ENCODE measurements around the gene SNX17. TPM values are rescaled to one million over a fixed set of nuclear protein-coding genes. Genes with fewer than 3 reads are reported as not detected.

The SNX17 gene
- total and polyA plus RNA-seq, 2 of the 13 experiments (the other 11 are each of a cell fraction or from before 2014, with no cell fraction given) = 75.0 to 109 TPM

DNA sequence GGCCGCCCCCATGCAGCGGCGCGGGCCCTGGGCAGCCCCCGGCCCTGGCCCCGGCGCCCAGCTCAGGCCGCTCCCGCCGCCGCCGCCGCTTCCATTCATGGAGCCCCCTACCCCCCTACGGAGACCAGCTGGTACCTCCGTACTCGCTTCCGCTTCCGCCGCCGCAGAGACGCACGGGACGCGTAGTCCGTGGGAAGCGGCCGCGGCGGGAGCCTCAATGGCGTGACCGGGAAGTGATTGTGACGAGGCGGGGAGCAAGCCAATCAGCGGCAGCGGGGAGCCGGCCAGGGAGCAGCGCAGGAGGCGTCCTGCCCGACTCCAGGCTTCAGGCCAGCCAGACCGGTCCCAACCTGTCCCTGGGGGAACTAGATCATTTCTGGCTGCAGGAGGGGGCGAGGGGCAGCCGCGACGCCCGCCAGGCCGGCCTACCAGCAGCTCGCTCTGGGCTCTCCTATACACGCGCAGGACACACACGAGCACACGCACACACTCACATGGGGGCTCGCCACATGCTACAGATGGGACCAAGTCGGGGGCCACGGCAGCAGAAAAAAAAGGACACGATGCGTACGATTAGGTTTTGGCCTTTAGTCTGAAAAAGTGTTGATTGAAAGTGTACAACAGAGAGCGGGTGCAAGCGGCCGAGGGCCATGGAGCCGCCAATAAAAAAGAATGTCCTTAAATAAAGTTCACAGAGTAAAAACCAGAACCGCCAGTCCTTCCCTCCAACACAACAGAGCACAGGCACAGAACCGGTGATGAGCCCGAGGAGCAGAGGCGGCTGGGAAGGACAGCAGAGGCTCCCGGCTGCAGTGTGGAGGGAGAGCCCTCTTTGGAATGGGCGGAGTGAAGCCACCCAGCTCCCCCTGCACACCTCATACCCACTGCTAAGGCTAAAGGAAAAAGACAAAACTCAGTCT is 10.5 kb downstream of the SNX17 start, which contains the start of gene ZNF513 (continued):
- TF ChIP-seq, protein P1, sequence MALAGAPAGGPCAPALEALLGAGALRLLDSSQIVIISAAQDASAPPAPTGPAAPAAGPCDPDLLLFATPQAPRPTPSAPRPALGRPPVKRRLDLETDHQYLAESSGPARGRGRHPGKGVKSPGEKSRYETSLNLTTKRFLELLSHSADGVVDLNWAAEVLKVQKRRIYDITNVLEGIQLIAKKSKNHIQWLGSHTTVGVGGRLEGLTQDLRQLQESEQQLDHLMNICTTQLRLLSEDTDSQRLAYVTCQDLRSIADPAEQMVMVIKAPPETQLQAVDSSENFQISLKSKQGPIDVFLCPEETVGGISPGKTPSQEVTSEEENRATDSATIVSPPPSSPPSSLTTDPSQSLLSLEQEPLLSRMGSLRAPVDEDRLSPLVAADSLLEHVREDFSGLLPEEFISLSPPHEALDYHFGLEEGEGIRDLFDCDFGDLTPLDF (CRISPR knock-in tag; IDR thresholded peaks at IDR 0.05) = no peak
- TF ChIP-seq ZNF333 (CRISPR knock-in tag; IDR thresholded peaks at IDR 0.05; ENCODE audit: borderline replicate concordance) = 0 out of 2 replicates have a peak, but pooled peaks have one; percentile 24
- TF ChIP-seq, protein P2, sequence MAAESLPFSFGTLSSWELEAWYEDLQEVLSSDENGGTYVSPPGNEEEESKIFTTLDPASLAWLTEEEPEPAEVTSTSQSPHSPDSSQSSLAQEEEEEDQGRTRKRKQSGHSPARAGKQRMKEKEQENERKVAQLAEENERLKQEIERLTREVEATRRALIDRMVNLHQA (CRISPR knock-in tag; IDR thresholded peaks at IDR 0.05) = no peak
- TF ChIP-seq, protein P3, sequence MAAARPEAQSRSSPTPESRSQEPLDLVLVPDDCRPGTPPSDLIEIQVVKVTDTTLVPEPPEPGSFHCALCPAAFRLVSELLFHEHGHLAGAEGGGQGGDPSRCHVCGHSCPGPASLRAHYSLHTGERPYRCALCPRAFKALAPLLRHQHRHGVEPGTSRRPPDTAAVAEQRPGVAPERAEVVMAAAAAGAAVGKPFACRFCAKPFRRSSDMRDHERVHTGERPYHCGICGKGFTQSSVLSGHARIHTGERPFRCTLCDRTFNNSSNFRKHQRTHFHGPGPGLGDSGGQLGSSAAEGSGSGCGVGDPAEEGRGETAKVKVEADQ (CRISPR knock-in tag; IDR thresholded peaks at IDR 0.05; ENCODE audit: borderline replicate concordance) = 0 out of 2 replicates have a peak, but pooled peaks have one; percentile 67
- TF ChIP-seq SP5 (CRISPR knock-in tag; IDR thresholded peaks at IDR 0.05; ENCODE audit: borderline replicate concordance, low read depth) = no peak
- TF ChIP-seq TAF15 (IDR thresholded peaks at IDR 0.05; ENCODE audit: low read depth, low read length, poor library complexity, severe bottlenecking) = peak; percentile 93
- TF ChIP-seq ZNF660 (CRISPR knock-in tag; IDR thresholded peaks at IDR 0.05; ENCODE audit: borderline replicate concordance, low read depth) = no peak
- TF ChIP-seq, protein P4, sequence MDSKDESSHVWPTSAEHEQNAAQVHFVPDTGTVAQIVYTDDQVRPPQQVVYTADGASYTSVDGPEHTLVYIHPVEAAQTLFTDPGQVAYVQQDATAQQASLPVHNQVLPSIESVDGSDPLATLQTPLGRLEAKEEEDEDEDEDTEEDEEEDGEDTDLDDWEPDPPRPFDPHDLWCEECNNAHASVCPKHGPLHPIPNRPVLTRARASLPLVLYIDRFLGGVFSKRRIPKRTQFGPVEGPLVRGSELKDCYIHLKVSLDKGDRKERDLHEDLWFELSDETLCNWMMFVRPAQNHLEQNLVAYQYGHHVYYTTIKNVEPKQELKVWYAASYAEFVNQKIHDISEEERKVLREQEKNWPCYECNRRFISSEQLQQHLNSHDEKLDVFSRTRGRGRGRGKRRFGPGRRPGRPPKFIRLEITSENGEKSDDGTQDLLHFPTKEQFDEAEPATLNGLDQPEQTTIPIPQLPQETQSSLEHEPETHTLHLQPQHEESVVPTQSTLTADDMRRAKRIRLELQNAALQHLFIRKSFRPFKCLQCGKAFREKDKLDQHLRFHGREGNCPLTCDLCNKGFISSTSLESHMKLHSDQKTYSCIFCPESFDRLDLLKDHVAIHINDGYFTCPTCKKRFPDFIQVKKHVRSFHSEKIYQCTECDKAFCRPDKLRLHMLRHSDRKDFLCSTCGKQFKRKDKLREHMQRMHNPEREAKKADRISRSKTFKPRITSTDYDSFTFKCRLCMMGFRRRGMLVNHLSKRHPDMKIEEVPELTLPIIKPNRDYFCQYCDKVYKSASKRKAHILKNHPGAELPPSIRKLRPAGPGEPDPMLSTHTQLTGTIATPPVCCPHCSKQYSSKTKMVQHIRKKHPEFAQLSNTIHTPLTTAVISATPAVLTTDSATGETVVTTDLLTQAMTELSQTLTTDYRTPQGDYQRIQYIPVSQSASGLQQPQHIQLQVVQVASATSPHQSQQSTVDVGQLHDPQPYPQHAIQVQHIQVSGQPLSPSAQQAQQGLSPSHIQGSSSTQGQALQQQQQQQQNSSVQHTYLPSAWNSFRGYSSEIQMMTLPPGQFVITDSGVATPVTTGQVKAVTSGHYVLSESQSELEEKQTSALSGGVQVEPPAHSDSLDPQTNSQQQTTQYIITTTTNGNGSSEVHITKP (CRISPR knock-in tag; IDR thresholded peaks at IDR 0.05; ENCODE audit: low read depth) = peak; percentile 98
- no peak for TF ChIP-seq ZNF335 (CRISPR knock-in tag; IDR thresholded peaks at IDR 0.05)
- TF ChIP-seq POLR2A (IDR thresholded peaks at IDR 0.05; ENCODE audit: insufficient read depth in 1 of 2, low read depth in 2 of 2, low read length in 2 of 2) = peak in 1 of 2 experiments; percentile 17; a peak in 1 of 4 replicates
- no peak for TF ChIP-seq GLI4 (CRISPR knock-in tag; IDR thresholded peaks at IDR 0.05; ENCODE audit: borderline replicate concordance)
- peak; percentile 40; the same call in 1 of the 2 replicates for TF ChIP-seq FOXK1 (CRISPR knock-in tag; IDR thresholded peaks at IDR 0.05; ENCODE audit: borderline replicate concordance, low read depth)
- no peak for TF ChIP-seq PPARG (CRISPR knock-in tag; conservative IDR thresholded peaks at IDR 0.05)
- 0 out of 2 replicates have a peak, but pooled peaks have one; percentile 23 for TF ChIP-seq MTF2 (CRISPR knock-in tag; IDR thresholded peaks at IDR 0.05; ENCODE audit: borderline replicate concordance)
- TF ChIP-seq, protein P5, sequence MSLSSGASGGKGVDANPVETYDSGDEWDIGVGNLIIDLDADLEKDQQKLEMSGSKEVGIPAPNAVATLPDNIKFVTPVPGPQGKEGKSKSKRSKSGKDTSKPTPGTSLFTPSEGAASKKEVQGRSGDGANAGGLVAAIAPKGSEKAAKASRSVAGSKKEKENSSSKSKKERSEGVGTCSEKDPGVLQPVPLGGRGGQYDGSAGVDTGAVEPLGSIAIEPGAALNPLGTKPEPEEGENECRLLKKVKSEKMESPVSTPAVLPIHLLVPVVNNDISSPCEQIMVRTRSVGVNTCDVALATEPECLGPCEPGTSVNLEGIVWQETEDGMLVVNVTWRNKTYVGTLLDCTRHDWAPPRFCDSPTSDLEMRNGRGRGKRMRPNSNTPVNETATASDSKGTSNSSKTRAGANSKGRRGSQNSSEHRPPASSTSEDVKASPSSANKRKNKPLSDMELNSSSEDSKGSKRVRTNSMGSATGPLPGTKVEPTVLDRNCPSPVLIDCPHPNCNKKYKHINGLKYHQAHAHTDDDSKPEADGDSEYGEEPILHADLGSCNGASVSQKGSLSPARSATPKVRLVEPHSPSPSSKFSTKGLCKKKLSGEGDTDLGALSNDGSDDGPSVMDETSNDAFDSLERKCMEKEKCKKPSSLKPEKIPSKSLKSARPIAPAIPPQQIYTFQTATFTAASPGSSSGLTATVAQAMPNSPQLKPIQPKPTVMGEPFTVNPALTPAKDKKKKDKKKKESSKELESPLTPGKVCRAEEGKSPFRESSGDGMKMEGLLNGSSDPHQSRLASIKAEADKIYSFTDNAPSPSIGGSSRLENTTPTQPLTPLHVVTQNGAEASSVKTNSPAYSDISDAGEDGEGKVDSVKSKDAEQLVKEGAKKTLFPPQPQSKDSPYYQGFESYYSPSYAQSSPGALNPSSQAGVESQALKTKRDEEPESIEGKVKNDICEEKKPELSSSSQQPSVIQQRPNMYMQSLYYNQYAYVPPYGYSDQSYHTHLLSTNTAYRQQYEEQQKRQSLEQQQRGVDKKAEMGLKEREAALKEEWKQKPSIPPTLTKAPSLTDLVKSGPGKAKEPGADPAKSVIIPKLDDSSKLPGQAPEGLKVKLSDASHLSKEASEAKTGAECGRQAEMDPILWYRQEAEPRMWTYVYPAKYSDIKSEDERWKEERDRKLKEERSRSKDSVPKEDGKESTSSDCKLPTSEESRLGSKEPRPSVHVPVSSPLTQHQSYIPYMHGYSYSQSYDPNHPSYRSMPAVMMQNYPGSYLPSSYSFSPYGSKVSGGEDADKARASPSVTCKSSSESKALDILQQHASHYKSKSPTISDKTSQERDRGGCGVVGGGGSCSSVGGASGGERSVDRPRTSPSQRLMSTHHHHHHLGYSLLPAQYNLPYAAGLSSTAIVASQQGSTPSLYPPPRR (CRISPR knock-in tag; IDR thresholded peaks at IDR 0.05; ENCODE audit: borderline replicate concordance) = no peak

Measured in HepG2 (cell line).